Fibroblast of lung (primary cell): ENCODE data around the gene LZTR1.

Experiments
- CTCF ChIP-seq, 2 donors: IDR thresholded peaks in 1 of 2; conservative IDR thresholded peaks in 1 of 2; 1 replicate in 1 of 2; 2 replicates in 1 of 2; pipeline ENCODE4 v1.5.1; 2011 to 2012; ENCODE audit warnings: low read length in 2 of 2, control low read depth in 1 of 2, inconsistent platforms in 1 of 2, low read depth in 1 of 2, mild to moderate bottlenecking in 1 of 2
- EZH2 ChIP-seq: IDR thresholded peaks from 2 replicates; pipeline ENCODE4 v1.5.1; 2012; ENCODE audit warnings: low read length, control low read depth, mild to moderate bottlenecking; ENCODE audit errors: missing control alignments

- TF ChIP-seq EZH2 (no peak), CTCF (conservative IDR thresholded peaks at IDR 0.05 in 1 of 2, IDR thresholded peaks at IDR 0.05 in 1 of 2; ENCODE audit: low read depth in 1 of 2, low read length in 2 of 2) (no peak)
Measured at GRCh38 chr22:20946991-20947390, 35.1 kb upstream of the LZTR1 start.
